ENCODE results near the gene ATXN7L2.

The ATXN7L2 gene

DNA sequence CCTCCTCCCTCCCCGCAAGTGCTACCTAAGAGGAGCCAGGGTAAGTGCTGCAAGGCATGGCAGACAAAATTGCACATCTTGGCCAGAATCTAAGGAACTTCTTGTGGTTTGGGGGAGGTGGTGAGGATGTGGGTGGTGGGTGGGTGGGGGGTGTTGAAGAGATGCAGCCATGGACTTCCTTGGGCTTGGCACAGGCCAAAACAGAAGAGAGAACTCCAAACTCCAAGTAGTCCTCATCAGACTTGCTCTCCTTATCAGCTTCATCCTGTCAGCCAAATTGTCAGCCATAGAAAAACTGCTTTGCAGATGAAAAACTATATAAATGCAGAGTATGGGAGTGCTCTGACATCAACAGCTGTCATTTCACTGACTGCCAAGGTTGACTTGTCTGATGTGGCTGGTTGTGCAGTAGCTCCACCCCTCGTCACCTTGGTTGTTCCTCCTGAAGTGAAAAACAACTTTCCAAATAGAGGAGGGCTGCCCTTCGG is 18.7 kb downstream of the ATXN7L2 start:
- TF ChIP-seq EP300 (IDR thresholded peaks at IDR 0.05; ENCODE audit: borderline replicate concordance) (no peak), NFIC (IDR thresholded peaks at IDR 0.05) (no peak), USF1 (IDR thresholded peaks at IDR 0.05) (no peak)

DNA sequence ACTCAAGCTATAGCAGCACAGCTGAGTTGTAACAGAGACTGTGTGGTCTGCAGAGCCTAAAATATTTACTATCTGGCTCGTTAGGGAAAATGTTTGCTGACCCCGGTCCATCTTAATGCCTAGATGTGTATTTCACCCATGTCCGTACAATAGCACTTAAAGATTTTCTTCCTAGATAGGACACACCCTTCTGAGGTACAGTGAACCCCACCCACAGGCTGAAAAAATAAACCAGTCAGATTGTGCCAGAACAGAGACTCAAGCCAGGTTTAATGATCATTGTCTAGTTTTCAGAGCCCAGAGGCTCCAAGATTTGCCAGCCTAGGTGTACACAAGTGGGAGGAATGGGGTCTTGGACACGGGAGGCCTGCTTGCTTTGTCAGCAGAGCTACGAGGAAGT is 20.2 kb downstream of the ATXN7L2 start:
- TF ChIP-seq RAD21 (IDR thresholded peaks at IDR 0.05; ENCODE audit: low read depth) (no peak), YY1 (IDR thresholded peaks at IDR 0.05; ENCODE audit: low read depth) (no peak), CEBPB (IDR thresholded peaks at IDR 0.05) (no peak), ZBTB7A (IDR thresholded peaks at IDR 0.05; ENCODE audit: low read depth) (no peak)

- TF ChIP-seq EGR1 (IDR thresholded peaks at IDR 0.05): no peak
- no peak for TF ChIP-seq USF1 (IDR thresholded peaks at IDR 0.05)
- no peak for TF ChIP-seq REST (IDR thresholded peaks at IDR 0.05; ENCODE audit: low read depth)
- no peak for TF ChIP-seq ZBTB7A (IDR thresholded peaks at IDR 0.05; ENCODE audit: low read depth)
- no peak for TF ChIP-seq YY1 (IDR thresholded peaks at IDR 0.05; ENCODE audit: low read depth)
- TF ChIP-seq TCF12 (IDR thresholded peaks at IDR 0.05; ENCODE audit: low read depth): no peak
- TF ChIP-seq CREB1 (IDR thresholded peaks at IDR 0.05; ENCODE audit: low read depth): no peak
- TF ChIP-seq CEBPB (IDR thresholded peaks at IDR 0.05): no peak
- TF ChIP-seq TAF1 (IDR thresholded peaks at IDR 0.05; ENCODE audit: low read depth): no peak
- TF ChIP-seq EP300 (IDR thresholded peaks at IDR 0.05; ENCODE audit: borderline replicate concordance): no peak
- no peak for TF ChIP-seq NFIC (IDR thresholded peaks at IDR 0.05)
- TF ChIP-seq TEAD4 (IDR thresholded peaks at IDR 0.05): no peak
- TF ChIP-seq RAD21 (IDR thresholded peaks at IDR 0.05; ENCODE audit: low read depth): no peak
- no peak for TF ChIP-seq FOXM1 (IDR thresholded peaks at IDR 0.05; ENCODE audit: borderline replicate concordance, low read depth)
Measured at GRCh38 chr1:109504974-109505373, 21.3 kb downstream of the ATXN7L2 start.

- TF ChIP-seq TCF12 (IDR thresholded peaks at IDR 0.05; ENCODE audit: low read depth): no peak
- TF ChIP-seq EGR1 (IDR thresholded peaks at IDR 0.05): no peak
- TF ChIP-seq ZBTB7A (IDR thresholded peaks at IDR 0.05; ENCODE audit: low read depth): no peak
- no peak for TF ChIP-seq RAD21 (IDR thresholded peaks at IDR 0.05; ENCODE audit: low read depth)
- TF ChIP-seq MAX (IDR thresholded peaks at IDR 0.05): no peak
- no peak for TF ChIP-seq CEBPB (IDR thresholded peaks at IDR 0.05)
- TF ChIP-seq CREB1 (IDR thresholded peaks at IDR 0.05; ENCODE audit: low read depth): no peak
- no peak for TF ChIP-seq NFIC (IDR thresholded peaks at IDR 0.05)
- TF ChIP-seq FOXM1 (IDR thresholded peaks at IDR 0.05; ENCODE audit: borderline replicate concordance, low read depth): no peak
- TF ChIP-seq YY1 (IDR thresholded peaks at IDR 0.05; ENCODE audit: low read depth): no peak
- no peak for TF ChIP-seq EP300 (IDR thresholded peaks at IDR 0.05; ENCODE audit: borderline replicate concordance)
- no peak for TF ChIP-seq REST (IDR thresholded peaks at IDR 0.05; ENCODE audit: low read depth)
- TF ChIP-seq TAF1 (IDR thresholded peaks at IDR 0.05; ENCODE audit: low read depth): no peak
- no peak for TF ChIP-seq TEAD4 (IDR thresholded peaks at IDR 0.05)
- TF ChIP-seq USF1 (IDR thresholded peaks at IDR 0.05): no peak
Measured at GRCh38 chr1:109508001-109508872, 24.5 kb downstream of the ATXN7L2 start.

- TF ChIP-seq TEAD4 (IDR thresholded peaks at IDR 0.05): no peak
- TF ChIP-seq EP300 (IDR thresholded peaks at IDR 0.05; ENCODE audit: borderline replicate concordance): no peak
Measured at GRCh38 chr1:109508873-109509175, 25.1 kb downstream of the ATXN7L2 start.

Data from Ishikawa (cell line).